Measurements from ENCODE around the gene RP9.

Gene RP9

DNA sequence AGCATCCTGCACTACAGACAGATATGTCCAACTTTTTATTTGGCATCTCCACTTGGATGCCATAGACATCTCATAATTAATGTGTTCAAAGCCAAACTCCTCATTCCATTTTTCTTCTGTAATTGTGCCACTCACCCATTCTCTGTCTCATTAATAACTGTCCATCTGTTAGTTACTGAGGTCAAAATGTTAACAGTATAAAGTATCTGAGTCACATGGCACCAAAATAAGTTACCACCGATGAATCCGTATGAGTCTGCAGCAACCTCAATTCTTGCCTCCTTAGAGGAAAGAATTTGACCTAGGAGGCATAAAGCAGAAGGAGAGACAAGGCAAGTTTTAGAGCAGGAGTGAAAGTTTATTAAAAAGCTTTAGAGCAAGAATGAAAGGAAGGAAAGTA is 30.1 kb downstream of the RP9 start:
- no peak for DNase-seq (ENCODE audit: low read depth)
- TF ChIP-seq, protein P1, sequence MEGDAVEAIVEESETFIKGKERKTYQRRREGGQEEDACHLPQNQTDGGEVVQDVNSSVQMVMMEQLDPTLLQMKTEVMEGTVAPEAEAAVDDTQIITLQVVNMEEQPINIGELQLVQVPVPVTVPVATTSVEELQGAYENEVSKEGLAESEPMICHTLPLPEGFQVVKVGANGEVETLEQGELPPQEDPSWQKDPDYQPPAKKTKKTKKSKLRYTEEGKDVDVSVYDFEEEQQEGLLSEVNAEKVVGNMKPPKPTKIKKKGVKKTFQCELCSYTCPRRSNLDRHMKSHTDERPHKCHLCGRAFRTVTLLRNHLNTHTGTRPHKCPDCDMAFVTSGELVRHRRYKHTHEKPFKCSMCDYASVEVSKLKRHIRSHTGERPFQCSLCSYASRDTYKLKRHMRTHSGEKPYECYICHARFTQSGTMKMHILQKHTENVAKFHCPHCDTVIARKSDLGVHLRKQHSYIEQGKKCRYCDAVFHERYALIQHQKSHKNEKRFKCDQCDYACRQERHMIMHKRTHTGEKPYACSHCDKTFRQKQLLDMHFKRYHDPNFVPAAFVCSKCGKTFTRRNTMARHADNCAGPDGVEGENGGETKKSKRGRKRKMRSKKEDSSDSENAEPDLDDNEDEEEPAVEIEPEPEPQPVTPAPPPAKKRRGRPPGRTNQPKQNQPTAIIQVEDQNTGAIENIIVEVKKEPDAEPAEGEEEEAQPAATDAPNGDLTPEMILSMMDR (IDR thresholded peaks at IDR 0.05; ENCODE audit: insufficient read depth, low read depth, low read length, missing control alignments) = no peak
- no peak overlapping the region for H3K4me3 ChIP-seq (ENCODE audit: low read depth, low read length)

DNA sequence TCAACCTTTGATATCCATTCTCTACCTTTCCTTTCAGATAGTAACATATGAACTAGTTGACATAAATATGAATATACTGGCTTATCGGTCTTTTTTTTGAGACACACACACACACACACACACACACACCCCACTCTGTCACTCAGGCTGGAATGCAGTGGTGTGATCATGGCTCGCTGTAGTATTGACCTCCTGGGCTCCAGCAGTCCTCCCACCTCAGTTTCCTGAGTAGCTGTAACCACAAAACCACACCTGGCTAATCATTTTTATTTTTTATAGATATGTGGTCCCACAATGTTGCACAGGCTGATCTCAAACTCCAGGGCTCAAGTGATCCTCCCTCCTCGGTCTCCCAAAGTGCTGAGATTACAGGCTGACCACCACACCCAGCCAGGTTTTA is 32.5 kb downstream of the RP9 start:
- TF ChIP-seq, protein P1 (IDR thresholded peaks at IDR 0.05; ENCODE audit: insufficient read depth, low read depth, low read length, missing control alignments) = no peak
- H3K4me3 ChIP-seq (ENCODE audit: low read depth, low read length) = no peak overlapping the region
- no peak for DNase-seq (ENCODE audit: low read depth)

DNA sequence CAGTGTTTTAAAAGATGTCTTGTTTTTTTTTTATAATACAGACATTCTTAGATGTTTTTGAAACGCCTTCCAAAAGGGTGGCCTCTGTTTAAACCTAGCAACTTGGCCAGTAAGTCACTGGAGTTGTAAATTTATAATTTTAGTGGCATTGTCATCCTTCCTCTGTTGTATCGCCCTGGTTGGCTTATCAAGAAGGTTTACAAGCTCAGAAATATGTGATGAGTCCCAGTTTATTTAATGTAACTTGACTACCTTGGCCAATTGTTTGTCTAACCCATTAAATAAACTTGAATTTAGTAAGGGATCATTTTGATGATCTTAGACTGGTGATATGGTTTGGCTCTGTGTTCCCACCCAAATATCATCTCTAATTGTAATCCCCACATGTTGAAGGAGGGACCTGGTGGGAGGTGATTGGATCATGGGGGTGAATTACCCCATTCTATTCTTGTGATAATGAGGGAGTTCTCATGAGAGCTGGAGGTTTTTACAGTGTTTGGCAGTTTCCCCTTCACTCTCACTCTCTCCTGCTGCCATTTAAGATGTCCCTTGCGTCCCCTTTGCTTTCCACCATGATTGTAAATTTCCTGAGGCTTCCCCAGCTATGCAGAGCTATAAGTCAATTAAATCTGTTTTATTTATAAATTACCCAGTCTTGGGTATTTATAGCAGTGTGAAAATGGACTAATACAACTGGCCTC is 33.2 kb downstream of the RP9 start:
- no peak for DNase-seq (ENCODE audit: low read depth)
- TF ChIP-seq, protein P1 (IDR thresholded peaks at IDR 0.05; ENCODE audit: insufficient read depth, low read depth, low read length, missing control alignments) = no peak
- no peak overlapping the region for H3K4me3 ChIP-seq (ENCODE audit: low read depth, low read length)

DNA sequence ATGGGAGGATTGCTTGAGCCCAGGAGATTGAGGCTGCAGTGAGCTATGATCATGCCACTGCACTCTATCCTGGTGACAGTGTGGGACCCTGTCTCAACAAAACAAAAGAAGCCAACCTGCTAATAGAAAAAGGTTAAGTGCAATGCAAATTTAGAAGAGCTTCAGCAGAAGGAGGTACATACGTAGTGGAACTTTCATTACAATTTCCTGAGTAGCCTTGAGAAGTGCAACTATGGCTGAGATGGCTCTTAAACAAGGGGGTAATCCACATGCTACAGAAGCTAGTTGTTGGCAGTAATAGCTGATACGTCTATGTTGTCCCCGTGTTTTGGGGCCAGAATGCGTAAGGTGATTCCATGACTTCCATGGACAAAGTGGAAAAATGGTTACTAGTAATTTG is 36.0 kb downstream of the RP9 start:
- H3K4me3 ChIP-seq (ENCODE audit: low read depth, low read length) = no peak overlapping the region
- TF ChIP-seq, protein P1 (IDR thresholded peaks at IDR 0.05; ENCODE audit: insufficient read depth, low read depth, low read length, missing control alignments) = no peak
- DNase-seq (ENCODE audit: low read depth) = peak; percentile 6

DNA sequence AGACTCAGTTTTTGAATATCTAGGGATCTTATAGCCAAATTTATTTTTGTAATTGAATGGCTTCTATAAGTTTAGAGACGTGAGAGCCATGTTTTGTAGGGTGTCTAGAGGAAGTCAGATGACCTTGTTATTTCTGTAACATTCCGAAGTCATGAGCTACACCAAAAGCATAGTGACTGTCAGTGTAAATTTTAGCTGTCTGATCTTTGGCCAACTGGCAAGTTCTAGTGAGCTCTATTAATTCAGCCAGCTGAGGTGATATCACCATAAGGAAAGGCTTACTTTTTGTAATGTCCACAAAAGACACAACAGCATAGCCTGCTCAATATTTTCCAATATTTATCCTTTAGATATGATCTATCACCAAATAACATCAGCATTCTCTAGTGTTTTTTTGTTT is 36.7 kb downstream of the RP9 start:
- no peak for DNase-seq (ENCODE audit: low read depth)
- H3K4me3 ChIP-seq (ENCODE audit: low read depth, low read length) = no peak overlapping the region
- TF ChIP-seq, protein P1 (IDR thresholded peaks at IDR 0.05; ENCODE audit: insufficient read depth, low read depth, low read length, missing control alignments) = no peak

DNA sequence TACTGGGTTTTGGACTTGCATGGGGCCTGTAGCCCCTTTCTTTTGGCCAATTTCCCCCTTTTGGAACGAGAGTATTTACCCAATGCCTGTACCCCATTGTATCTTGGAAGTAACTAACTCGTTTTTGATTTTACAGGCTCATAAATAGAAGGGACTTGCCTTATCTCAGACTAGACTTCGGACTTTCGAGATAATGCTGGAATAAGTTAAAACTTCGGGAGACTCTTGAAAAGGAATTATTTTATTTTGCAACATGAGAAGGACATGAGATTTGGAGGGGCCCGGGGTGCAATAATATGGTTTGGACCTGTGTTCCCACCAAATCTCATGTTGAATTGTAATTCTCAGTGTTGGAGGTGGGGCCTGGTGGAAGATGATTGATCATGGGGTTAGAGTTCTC is 38.4 kb downstream of the RP9 start:
- TF ChIP-seq, protein P1 (IDR thresholded peaks at IDR 0.05; ENCODE audit: insufficient read depth, low read depth, low read length, missing control alignments) = no peak
- H3K4me3 ChIP-seq (ENCODE audit: low read depth, low read length) = no peak overlapping the region
- DNase-seq (ENCODE audit: low read depth) = no peak

DNA sequence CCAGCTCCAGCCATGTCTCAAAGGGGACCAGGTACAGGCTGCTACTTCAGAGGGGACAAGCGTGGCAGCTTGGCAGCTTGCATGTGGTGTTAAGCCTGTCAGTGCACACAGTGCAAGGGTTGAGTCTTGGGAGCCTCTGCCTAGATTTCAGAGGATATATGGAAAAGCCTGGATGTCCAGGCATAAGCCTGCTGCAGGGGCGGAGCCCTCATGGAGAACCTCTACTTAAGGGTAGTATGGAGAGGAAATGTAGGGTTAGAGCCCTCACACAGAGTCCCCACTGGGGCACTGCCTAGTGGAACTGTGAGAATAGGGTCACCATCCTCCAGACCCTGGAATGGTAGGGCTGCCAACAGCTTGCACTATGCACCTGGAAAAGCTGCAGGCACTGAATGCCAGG is 38.9 kb downstream of the RP9 start:
- H3K4me3 ChIP-seq (ENCODE audit: low read depth, low read length) = no peak overlapping the region
- TF ChIP-seq, protein P1 (IDR thresholded peaks at IDR 0.05; ENCODE audit: insufficient read depth, low read depth, low read length, missing control alignments) = no peak
- DNase-seq (ENCODE audit: low read depth) = no peak

All from GM12865 (cell line).